Dermis microvascular lymphatic vessel endothelial cell (primary cell): Measurements from ENCODE around the gene ACOXL. TPM values are rescaled to one million over a fixed set of nuclear protein-coding genes. Genes with fewer than 3 reads are reported as not detected.
"Not testable (repeated sequence)": the region's sequence is repeated elsewhere in the genome, so short reads cannot be mapped to it uniquely, and the experiment has no call there.

Source experiments
- DNase-seq, 2 donors: peaks; one replicate each; pipeline versions ENCODE4 v3.0.0 to v3.0.0-alpha.2; 2010; ENCODE audit warnings: low read depth in 2 of 2
- total RNA-seq: library from RNA; depleted of rRNA; stranded (reverse); fragments of >200 nt; gene quantifications from 2 replicates; pipeline ENCODE4 v1.2.1, GENCODE V29; 2014

The ACOXL gene
- total RNA-seq, 1 donor from 2014 or later, result not detected

DNA sequence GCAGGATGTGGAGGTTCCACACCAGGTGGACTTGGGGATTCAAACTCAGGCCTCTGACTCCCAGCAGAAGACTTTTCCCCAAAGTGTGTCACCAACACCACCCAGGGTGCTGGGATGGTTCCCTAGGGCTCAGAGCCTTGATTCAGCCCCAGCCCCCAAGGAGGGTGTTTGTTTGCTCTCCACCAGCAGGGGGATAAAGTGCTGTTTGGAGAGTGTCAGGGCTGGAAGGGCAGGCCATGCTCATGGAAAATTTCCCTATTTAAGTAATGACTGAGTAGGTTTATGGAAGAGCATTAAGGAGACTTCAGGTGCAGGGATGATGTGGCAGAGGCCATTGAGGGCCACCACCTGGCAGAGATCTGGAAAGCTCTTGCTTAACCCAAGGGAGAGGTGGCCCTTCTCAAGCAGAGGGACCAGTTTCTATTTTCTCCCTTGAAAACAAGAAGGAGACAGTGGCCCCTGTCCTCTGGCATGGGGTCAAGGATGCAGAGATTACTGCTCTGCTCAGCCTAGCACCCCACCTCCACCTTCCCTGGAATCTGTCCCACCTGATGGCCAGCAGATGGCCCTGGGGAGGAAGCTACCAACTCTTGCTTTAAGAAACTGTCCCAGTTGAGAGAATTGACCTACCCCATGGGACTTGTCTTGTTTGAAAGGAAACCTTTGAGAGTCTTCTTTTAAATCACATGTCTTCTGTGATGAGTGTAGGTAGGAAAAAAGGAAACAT lies 122.1 kb downstream of the ACOXL start:
- DNase-seq, result no peak

DNA sequence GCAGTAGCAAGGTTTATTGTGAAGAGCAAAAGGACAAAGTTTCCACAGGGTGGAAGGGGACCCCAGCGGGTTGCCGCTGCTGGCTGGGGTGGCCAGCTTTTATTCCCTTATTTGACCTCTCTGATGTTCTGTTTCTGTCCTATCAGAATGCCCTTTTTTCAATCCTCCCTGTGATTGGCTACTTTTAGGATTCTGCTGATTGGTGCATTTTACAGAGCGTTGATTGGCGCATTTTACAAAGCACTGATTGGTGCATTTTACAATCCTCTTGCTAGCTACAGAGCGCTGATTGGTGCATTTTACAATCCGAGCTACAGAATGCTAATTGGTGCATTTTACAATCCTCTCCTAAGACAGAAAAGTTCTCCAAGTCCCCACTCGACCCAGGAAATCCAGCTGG lies 123.5 kb downstream of the ACOXL start:
- DNase-seq, result not testable (repeated sequence)

DNA sequence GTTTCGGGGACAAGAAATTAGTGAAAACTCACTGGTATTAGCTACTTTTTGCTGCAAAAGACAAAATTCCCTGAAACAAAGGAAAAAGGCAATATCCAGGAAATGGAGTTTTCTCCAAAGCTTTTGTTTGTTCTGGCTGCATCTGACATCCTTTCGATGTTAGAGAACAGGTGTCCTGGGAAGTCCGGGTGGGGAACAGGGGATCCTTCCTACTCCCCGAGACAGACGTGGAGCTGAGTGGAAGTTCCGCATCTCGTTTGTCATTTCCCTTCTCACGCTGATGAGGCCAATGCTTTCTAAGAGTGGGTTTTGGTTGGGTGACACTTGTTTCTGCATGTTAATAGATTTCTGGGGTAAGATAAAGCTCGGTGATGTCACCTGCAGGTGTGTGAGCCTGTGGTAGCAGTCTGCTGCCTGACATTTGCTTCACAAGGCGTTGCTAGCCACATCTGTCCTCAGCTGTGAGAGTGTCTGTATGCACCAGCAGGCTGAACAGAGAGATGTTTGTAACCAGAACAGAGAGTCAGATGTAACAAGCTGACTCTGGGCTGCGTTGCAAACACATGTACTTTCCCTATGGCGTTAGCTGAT lies 125.9 kb downstream of the ACOXL start:
- peak; percentile 10 to 18 for DNase-seq

DNA sequence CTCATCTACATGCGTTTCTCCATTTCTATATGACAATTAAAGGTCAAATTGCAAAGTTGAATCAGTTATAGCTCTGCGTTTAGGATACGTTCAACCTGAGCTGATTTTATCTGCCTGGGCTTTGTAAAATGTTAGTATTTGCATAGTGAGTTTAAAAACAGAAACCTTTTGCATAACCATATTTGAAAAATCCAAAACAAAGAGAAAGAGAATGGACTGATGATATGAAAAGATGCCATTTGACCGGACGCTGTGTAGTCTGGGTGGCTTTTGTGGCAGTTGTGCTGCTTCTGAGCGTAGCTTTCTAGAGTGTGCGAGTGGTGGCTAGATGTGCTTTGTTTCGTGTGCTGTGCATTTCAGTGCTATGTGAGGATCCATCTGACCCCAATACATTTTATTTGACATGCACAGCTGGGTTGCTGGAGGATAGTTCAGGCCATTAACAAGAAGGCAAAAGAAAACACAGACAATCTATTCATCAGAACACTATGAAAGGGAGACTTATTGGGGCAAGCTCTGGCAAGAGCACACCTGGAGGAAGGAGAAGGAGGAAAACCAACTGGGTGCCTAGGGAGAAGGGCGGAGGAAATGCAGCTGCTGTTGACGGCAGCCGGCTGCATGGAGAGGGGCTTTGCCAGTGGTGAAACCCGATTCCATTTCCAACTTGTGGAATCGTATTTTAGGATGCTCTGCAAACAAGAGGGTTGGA lies 126.8 kb downstream of the ACOXL start:
- no peak for DNase-seq

DNA sequence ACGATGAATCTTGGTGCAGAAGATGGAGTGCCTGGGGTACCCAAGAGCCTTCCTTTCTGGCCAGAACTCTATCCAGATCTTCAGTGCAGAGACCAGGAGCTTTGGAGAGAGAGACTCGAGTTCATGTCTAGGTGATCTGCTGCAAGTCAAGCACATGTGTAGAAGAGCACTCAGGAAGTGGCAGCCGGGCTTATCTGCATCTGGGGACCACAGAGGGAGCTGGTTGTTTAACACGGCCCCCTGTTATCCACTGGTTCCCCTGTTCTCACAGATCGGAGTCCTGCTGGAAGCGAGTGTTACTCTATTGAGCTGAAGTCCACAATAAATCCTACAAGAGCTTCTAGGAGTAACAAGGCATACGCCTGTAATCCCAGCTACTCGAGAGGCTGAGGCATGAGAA lies 128.3 kb downstream of the ACOXL start:
- DNase-seq, result no peak

DNA sequence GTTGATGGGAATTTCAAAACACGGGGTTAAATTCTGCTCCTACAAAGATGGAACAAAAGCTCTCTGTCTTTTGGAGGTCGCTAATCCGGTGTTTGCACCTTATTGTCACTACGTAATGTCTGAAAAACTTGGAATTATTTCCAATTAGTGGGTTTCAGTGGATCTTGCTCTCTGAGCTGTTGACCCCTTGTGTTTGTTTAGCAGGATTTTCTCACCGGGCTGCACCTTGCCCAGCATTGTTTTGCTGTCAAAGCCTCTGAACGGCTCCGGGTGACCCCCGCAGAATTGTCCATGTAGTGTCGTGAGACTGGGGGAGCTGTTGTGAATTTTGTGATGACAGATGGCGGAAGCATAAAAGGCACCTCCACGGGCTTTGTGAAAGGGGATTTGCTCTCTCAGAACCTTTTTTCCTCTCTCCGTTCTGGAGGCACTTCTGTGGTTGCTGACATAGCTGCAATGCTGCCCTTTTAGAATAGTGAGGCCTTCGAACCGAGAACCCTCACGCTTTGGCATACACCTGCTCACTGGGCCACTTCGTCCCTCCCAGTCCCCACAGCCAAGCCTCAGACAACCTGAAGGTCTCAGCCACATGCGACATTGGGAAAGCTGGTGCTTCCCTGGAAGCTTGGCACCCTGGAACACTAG lies 129.4 kb downstream of the ACOXL start:
- DNase-seq, result no peak

DNA sequence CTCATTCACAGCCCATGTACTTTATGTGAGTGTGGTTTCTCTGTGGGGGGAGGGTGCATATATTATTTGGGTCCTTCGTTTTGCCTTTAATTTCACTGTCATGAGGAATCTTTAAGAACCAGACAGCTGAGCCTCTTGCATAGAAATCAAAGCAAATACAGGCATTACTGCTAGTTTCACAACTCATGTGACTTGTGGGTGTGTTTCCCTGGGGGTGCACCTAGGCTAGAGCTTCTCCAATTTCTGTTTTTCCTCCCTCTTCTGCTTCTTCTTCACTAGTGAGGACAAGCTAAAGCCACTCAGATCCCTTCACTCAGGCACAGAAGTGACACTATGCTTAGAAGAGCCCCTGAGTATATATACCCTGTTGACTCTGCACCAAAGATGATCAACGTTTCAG lies 131.4 kb downstream of the ACOXL start:
- DNase-seq, result no peak

DNA sequence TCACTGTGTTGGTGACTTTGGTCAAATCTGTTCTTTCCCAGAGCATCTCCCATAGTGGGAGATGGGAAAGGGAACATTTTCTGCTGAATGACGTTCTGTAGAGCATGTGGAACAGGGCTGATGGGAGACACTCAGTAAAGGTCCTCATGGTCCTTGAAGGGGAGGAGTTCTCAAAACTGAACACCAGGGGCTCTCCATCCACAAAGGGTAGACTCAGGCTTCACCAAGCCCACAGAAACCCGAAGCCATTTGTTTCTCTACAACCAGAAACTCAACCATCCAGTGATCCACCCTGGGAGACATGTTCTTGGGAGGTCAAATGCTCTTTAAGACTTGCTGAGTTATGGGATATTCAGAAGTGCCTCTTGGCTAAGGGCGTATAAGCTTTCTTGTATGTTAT lies 131.8 kb downstream of the ACOXL start:
- DNase-seq, result no peak

DNA sequence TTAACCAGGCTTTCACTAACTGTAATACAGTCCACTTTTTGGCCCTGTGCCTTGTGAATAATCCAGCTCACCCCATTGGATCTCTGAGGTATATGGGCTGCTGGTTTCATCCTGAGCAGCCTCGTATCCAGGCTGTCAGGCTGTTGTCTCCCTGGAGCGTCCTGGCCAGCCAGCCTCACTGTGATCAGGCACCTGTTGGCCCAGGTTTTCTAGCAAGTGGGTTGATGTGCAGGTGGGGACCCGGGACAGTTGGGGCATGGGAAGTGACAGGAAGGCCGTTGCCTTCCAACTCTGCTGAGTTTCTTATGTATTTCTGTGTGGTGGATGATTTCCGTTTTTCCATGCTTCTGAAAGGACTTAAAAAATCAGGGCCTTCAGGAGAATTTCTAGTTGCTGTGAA lies 132.4 kb downstream of the ACOXL start:
- no peak for DNase-seq

DNA sequence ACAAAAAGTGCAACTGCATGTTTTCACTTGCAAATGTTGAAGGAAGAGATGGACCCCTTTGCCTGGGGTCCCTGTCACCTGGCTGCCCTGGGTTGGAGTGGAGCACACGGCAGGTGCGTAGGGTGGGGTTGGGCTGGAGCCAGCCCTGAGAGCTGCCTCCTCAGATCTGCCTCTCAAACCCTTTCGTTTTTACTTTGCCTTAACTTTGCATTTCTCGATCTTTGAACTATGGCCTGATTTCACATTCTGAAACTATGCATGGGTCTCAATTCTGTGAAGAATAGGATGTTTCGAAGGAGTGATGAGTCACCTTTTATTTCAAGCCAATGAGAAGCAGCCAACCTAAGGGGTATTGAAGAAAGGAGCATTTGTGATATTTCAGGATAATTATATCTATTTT lies 132.8 kb downstream of the ACOXL start:
- no peak for DNase-seq

DNA sequence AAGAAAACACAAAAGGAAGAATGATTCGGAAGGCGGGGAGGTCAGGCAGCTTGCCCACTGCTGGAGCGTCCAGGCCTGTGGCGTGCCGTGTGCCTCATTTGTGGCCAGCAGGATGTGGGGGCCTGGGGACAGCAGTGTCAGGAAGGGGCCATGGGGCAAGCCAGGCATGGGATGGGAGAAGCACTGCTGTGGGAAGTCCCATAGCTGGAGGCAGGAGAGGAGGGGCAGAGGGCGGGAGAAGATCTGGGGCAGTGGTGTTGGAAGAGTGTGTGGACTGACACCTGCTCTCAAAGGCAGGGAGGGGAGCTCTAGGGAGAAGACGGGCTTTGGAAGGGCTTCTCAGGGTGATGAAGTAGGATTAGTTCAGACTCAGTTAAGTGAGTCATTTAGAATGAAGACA lies 133.7 kb downstream of the ACOXL start:
- DNase-seq, result no peak

DNA sequence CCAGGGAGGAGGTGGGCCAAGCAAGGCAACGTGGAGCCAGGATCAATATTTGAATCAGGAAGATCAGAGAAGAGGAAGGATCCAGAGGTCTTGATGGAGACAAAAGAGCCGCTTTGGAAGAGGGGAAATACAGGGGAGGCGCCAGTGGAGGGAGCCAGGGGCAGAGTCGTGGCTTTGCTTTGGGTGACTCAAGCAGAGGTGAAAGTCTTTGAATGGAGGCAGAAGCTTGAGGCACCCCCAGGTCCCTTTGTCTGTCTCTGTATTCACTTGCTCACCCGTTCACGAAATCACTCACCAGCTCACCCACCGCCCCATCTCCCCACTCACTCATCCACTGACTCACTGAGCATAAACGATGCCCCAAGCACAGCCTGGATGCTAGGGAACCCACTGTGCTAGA lies 134.1 kb downstream of the ACOXL start:
- no peak for DNase-seq

DNA sequence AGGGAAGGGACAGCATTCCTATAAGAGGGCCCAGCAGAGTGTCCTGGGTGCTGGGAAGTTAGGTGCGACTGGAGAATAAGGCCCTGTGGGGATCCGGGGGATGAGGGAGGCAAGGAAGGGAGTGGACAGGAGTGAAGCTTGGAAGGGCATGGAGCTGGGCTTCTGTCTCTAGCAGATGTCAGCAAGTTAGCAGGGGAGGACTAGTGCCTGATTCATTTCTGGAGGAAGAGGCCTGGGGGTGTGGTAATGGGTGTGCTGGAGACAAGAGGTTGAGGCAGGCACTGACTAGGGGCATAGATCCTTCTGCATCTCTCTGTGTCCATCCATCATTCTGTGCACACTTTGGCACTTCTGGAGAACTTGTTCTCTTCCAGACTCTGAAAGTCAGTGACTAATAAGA lies 134.7 kb downstream of the ACOXL start:
- DNase-seq, result no peak

DNA sequence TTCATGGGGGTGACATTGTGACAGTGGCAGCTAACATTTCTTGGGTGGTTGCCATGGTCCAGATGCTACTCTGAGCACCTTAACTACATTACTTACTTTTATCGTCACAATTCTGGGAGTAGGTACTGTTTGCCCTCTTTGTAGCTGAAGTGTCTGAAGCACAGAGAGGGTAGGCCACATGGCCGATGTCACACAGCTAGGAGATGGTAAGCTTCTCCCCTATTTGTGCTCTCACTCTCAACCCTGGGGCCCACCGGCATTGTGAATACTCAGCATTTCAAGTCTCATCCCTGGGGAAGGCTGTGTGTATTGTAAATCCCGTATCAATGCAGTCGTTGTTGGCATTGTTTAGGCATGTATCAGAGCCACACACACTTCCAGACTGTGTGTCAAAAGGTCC lies 136.6 kb downstream of the ACOXL start:
- DNase-seq, result no peak

DNA sequence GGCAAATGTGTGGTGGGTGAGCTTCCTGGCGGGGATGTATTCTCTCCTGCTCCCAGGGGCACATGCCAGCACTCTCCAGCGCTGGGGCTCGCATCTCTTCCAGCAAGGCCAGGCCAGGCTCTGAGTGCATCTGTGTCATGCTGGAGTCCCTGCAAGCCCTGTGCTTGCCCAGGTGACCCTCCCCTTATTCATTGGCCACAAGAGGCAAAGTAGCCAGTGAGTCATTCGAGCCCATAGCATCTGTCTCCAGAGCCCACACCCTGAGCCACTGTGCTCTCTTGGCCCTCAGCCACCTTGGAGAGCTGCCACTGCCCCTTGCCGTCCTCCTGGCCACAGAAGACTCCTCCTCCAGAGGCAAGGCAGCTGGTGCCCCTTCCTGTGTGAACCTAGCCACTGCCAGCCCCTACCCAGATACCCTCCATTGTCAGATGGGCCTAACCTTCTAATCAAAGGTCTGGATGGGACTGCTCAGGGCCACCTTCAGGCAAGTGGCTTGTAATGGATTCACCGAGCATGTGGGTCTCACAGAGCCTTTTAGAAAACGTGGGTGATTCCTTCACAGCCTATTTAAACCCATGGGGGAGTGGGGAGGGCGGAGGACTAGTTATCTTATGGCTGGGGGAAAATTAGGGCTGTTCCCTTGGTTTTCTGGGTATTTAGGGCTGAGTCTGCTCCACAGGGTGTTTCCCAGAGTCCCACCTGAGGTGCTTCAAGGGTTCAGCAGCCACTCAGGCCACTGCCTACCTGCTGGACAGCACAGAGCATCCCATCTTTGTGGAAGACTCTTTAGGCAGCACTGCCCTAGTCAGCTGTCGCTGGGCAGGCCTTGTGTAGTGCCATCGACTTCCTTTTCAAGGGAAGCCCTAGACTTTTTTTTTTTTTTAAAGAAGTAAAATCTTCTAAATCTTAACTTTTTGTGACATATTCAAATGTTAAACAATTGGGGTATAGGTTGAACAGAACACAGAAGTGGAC lies 137.4 kb downstream of the ACOXL start:
- no peak for DNase-seq

DNA sequence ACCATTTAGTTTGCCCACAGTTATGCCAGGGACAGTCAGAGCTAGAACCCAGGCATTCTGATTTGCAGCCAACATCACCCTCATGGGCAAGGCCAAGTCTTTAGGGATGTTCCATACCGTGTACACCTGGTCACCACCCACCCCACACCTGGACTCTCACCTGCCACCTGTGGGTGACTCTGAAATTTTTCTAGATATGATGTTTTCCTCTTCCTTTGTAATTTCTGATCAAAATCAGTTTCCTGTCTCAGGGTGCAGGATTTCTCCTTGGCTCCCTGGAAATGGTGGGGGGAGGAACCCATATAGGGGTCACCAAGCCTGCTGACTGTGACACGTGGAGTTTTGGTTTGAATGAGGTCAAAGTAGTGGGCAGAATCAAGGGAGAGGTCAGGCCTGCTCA lies 138.2 kb downstream of the ACOXL start:
- DNase-seq, result no peak

DNA sequence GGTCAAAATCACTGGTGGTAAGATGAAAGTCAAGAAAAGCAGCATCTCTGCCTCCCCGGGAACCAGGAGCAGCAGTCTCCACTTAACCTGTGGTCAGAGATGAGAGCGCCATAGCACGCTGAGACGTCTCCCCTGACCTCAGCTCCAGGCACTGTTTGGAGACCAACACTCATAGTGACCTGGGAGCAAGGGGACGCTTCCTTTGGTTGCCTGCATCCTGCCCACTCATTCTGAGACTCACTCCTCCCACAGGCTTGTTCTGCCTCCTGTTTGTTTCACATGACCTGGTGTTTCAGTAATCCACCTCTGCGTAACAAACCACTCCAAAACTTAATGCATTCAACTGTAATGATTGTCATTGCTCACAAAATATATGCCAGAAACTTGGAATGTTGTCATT lies 139.3 kb downstream of the ACOXL start:
- no peak for DNase-seq

DNA sequence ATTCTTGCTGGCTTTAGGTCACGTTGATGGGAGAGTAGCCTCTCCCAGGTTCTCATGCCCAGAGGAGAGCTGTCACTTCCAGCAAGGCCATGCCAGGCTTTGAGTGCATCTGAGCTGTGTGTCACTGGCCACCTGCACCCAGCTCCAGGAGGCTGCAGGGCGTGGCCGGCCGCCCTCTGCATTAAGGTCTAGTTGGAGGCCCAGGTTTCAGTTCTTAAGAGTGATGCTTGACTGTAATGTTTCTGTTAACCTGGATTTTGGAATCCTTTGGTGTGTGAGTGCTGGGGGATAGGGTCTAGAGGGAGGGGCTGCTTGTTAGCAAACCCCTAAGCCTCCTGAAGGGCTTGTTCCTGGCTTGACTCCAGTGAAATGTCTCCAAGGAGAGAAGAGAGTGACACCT lies 140.1 kb downstream of the ACOXL start:
- no peak for DNase-seq

DNA sequence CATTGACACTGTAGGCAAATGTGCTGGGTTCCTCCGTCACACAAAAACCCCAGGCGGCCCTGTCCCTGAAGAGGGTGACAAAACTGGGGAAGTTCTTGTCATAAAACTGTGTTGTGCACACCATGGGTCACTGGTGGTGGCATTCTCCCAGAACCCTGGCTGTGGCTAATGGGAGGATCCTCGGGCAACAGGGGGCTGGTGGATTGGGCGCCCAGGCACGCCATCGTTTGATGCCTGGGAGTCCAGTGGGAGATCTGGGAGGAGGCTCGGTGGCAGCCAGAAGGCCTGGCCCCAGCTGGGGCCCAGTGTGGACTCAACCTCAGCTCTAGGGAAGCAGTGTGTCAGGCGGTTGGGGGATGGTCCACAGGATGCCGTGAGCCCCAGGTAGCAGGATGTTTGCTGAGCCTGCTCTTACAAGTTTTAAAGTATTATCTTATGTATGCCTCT lies 140.7 kb downstream of the ACOXL start:
- DNase-seq, result no peak

DNA sequence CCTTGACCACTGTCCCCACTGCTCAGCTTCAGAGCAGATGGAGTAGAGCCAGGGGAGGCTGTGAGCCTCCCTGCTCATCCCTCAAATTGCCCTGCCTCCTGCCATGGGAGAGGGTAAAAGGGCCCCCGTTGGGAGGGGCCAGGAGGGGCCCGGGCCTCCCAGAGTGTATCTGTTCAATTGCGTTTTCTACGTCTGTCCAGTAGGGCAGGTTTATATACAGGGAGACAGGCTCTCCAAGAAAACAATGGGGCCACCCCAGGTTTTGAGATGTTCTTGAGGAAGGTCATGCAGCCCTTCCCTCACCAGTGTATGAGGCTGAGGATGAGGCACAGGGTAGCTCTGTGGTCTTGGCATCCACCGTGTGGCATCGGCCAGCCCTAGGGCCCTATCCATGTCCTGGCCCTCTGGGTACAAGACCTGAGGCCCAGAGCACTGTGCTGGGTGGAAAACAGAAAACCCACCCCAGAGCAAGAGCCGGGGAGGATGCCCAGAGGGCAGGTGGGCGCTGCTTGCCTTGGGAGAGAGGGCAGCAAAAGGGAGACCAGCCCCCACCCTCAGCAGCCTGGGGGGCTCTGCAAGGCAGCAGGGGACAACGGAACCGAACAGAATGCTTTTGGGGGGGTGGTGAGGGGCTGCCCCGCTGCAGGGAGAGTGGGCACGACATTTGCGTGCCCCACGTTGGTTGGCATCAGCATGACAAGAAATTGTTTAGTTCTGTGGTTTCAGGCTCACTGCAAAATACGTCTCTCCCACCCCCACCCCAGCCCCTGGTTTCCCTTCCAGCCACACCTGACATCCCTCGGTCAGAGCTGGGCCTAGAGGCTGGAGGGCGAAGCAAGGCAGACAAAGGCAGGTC lies 141.5 kb downstream of the ACOXL start:
- no peak for DNase-seq
